ENCODE measurements around the gene PDE4B.

GRCh38 chr1:65910432-65910831, 117.7 kb downstream of the PDE4B start:
- TF ChIP-seq POLR2A (IDR thresholded peaks at IDR 0.05) (no peak), CTCF (IDR thresholded peaks at IDR 0.05) (no peak)

Data from lower leg skin (tissue), 3 donors.